Measurements from ENCODE around the gene CACNA1D.

The CACNA1D gene

DNA sequence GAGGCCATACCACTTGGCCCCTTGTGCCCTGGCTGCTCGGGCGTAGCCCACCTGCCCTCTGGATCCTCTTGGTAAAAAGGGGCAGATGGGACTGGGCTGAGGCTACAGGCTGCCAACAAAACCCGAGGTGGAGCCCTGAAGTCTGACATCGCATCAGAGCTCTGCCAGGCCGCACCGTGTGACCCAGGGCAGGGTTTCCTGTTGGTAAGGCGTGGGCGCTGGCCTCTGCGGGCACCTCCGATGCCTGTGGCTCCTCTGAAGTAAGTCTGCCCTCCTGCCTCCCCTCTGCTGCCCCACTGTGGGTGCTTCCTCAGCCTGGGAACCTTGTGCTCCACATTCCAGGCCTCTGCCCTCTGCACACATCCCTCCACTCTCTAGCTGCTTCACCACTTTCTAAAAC is 342.9 kb downstream of the CACNA1D start:
- POLR2A ChIA-PET, result no interaction called here
- CTCF ChIA-PET, result no interaction called here

DNA sequence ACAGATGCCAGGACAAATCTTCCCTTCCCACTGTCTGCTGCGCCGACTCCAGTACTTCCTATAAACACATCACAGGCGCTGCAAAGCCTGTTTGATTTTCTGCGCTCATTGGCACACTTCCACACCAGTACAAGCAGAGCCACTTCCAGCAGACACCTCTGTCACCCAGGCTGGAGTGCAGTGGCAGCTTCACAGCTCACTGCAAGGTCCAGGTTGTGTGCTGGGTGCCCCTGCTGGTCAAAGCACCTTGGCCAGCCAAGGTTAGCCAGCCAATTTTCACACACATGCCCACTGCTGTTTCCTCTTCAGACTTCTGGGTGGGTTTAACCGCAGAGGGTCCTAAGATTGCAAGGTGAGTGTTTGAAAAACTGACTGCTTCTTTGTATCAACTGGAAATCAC is 346.9 kb downstream of the CACNA1D start:
- CTCF ChIA-PET, result no interaction called here
- POLR2A ChIA-PET, result no interaction called here
- DNase-seq (ENCODE audit: extremely low spot score), result no peak
- TF ChIP-seq, protein P1, sequence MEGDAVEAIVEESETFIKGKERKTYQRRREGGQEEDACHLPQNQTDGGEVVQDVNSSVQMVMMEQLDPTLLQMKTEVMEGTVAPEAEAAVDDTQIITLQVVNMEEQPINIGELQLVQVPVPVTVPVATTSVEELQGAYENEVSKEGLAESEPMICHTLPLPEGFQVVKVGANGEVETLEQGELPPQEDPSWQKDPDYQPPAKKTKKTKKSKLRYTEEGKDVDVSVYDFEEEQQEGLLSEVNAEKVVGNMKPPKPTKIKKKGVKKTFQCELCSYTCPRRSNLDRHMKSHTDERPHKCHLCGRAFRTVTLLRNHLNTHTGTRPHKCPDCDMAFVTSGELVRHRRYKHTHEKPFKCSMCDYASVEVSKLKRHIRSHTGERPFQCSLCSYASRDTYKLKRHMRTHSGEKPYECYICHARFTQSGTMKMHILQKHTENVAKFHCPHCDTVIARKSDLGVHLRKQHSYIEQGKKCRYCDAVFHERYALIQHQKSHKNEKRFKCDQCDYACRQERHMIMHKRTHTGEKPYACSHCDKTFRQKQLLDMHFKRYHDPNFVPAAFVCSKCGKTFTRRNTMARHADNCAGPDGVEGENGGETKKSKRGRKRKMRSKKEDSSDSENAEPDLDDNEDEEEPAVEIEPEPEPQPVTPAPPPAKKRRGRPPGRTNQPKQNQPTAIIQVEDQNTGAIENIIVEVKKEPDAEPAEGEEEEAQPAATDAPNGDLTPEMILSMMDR (IDR thresholded peaks at IDR 0.05; ENCODE audit: control extremely low read depth, extremely low read depth, low read depth, missing control alignments), result no peak

More for the DNA sequence above, 342.9 kb downstream of the CACNA1D start:
- TF ChIP-seq, protein P1 (IDR thresholded peaks at IDR 0.05; ENCODE audit: control extremely low read depth, extremely low read depth, low read depth, missing control alignments), result no peak
- no peak for DNase-seq (ENCODE audit: extremely low spot score)

DNA sequence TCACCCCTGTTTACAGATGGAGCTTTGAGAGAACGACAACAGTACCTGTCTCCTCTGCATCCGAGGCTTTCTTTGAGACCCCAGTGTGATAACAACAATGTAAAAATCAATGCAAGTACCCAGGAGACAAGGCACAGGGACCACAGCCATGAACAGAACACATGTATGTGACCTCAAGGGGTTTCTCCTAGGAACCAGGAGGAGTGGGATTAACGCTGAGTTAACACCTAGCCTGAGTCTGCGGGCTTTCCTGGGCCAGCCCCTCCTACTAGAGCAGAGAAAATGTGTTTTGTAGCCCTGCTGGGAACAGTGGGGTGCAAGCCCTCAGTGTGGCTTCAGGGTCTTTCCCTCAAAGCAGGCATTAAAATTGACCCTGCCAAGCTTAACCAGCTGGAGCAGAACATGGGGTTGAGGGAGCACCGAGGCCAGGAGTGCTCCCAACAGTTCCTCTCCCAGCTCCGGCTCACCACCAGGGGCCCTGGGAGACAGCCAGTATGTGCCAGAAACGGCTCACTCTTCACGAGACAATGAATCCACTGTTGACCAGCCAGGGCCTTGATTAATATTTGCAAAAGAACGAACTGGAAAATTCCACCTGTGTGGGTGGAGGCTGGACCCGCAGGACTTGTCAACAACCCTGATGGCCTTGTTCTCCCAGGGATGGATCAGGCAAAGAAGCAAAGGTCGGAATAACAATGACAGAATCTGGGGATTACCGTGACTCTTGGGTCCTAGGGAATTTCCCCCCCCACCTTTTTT is 348.2 kb downstream of the CACNA1D start:
- CTCF ChIA-PET, result no interaction called here
- TF ChIP-seq, protein P1 (IDR thresholded peaks at IDR 0.05; ENCODE audit: control extremely low read depth, extremely low read depth, low read depth, missing control alignments), result no peak
- POLR2A ChIA-PET, result no interaction called here
- DNase-seq (ENCODE audit: extremely low spot score), result no peak

DNA sequence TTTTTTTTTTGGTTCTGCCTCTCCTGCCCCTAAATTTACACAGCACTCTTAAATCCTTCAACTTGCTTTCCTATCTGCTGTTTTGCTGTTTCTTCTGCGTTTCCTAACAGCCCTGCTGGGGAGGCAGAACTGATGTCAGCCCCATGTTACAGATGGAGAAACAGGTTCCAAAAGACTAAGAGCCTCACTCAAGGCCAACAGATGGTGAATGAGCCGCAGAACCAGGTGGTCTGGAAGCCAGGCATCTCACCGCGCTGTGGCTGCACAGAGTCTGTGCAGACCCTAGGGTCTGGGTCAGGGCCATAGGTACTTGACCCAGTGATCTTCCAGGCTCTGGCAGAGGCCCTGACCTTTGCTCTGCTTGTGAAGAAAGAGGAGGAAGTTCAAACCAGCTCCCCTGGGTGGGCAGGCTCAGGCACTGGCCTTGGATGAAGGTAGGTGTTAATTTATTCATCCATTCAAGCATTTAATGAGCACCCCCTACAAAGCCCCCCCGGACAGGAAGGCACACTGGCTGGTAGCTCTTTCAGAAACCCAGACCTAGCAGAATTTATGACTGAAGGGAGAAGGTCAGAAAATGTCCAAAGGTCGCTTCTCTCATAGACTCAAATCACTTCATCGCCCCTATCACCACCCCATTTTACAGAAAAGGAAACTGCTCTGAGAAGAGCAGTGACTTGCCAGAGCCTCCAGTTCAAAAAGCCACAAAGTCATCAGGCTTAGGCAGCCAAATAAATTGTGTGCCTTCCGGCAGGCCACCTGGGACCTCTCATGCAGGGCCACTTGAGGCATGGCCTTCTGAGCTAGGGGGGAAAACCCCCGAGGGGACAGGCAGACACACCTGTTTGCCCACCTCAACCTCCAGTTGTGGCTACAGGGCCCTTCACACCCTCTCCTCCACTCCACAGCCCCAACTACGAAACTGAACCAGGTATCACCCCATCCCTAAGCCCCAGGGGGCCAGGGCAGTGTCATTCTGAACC is 349.1 kb downstream of the CACNA1D start:
- TF ChIP-seq, protein P1 (IDR thresholded peaks at IDR 0.05; ENCODE audit: control extremely low read depth, extremely low read depth, low read depth, missing control alignments), result no peak
- peak; percentile 61 for DNase-seq (ENCODE audit: extremely low spot score)
- ChIA-PET CTCF (interaction anchor here (2.0 kb wide), 1 partner anchor 10 kb away, joined by 11 read pairs; no protein-coding TSS in a partner anchor), POLR2A (no interaction called here)

DNA sequence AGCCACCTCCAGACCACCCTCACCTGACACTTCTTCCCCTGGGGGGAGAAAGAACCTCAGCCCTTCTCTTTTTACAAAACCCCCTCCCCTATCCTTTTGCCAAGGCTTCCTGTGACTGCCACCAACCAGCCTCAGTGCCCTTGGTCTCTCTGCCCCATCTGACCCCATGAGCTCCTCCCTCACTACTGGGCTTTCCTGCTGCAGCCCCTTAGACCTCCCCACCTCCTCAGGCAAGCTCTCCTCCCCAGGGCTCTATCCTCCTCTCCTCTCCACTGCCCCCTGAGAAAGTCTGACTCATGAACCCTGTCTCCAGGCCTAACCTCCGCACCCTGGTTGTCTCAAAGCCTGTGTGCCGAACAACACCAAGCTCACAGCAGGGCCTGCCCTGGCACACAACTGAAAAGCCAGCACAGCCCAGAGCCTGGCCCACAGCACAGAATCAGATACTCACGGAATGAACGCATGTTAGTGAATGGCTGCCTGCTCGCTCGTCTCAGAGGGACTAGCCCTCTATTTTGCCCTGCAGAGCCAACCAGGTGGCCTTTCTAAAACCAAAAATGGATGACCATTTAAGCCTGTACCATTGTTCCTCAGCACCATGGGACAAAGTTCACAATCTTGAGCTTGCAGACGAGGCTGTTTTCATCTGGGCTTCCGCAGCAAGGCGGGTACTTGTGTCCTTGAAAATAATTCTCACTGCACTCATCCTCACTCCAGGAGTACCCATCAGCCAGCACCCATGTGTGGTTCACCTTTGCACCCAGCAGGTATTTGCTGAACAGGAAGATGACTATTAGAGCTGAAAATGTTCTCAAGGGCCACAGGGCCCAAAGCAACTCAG is 350.1 kb downstream of the CACNA1D start:
- CTCF ChIA-PET, result interaction anchor here (1.4 to 2.0 kb wide), 3 partner anchors 9 to 23 kb away, joined by 3 to 11 read pairs (median 3); no protein-coding TSS in a partner anchor
- POLR2A ChIA-PET, result no interaction called here
- DNase-seq (ENCODE audit: extremely low spot score), result no peak
- TF ChIP-seq, protein P1 (IDR thresholded peaks at IDR 0.05; ENCODE audit: control extremely low read depth, extremely low read depth, low read depth, missing control alignments), result no peak

Measured in GM10248 (cell line).